ENCODE data around the gene SGCA. TPM values are rescaled to one million over a fixed set of nuclear protein-coding genes. Genes with fewer than 3 reads are reported as not detected.

The SGCA gene
- total and polyA plus RNA-seq, 2 of the 8 experiments (the other 6 are each of a cell fraction or from before 2014, with no cell fraction given), result 0.12 TPM; not detected in 1

GRCh38 chr17:50187394-50187725, 21.6 kb downstream of the SGCA start:
- no peak for FAIRE-seq
- H4K20me1 ChIP-seq (replicated peaks in 1 of 2; ENCODE audit: control insufficient read depth in 1 of 2, insufficient read depth in 2 of 2, low read length in 2 of 2), result peaks cover 1 to 4% of the 10 kb centered on the region in 2 experiments

More at GRCh38 chr17:50187394-50187725, 21.6 kb downstream of the SGCA start:
- Histone ChIP-seq H3K27me3 (replicated peaks in 1 of 4; ENCODE audit: control insufficient read depth in 3 of 4, extremely low read depth in 1 of 4, insufficient read depth in 3 of 4, low read length in 3 of 4) (no peaks in the 10 kb centered on the region), H2BK15ac (ENCODE audit: low read length) (no peak overlapping the region), H3K79me2 (ENCODE audit: control insufficient read depth in 1 of 2, insufficient read depth in 2 of 2, low read length in 2 of 2) (no peaks in the 10 kb centered on the region), H3K4ac (replicated peaks; ENCODE audit: insufficient read length, low read depth, low read length) (no peak overlapping the region), H2AFZ (ENCODE audit: low read length) (no peak overlapping the region), H3K79me1 (ENCODE audit: low read depth, low read length) (no peaks in the 10 kb centered on the region), H4K8ac (ENCODE audit: extremely low read depth, insufficient read depth, low read length) (no peak overlapping the region), H2BK5ac (ENCODE audit: low read depth, low read length) (no peak overlapping the region), H4K5ac (ENCODE audit: insufficient read length, low read depth, low read length) (no peak overlapping the region), H3K36me3 (ENCODE audit: control insufficient read depth in 2 of 4, insufficient read depth in 4 of 4, low read length in 3 of 4) (peaks cover 5 to 59% (median 26%) of the 10 kb centered on the region in 4 experiments; a peak in 6 of 8 replicates), H3K14ac (ENCODE audit: insufficient read length) (no peak overlapping the region), H3K9ac (replicated peaks in 1 of 4; ENCODE audit: extremely low read depth in 1 of 4, low read depth in 3 of 4, low read length in 3 of 4) (no peak overlapping the region), H3K4me1 (replicated peaks in 1 of 4; ENCODE audit: control insufficient read depth in 3 of 4, insufficient read depth in 4 of 4, low read length in 3 of 4) (peaks cover 0 to 18% (median 3%) of the 10 kb centered on the region in 4 experiments; a peak in 4 of 7 replicates), H3K18ac (ENCODE audit: extremely low read depth, low read length) (no peak overlapping the region), H4K91ac (replicated peaks; ENCODE audit: insufficient read length, low read length) (no peak overlapping the region), H2BK120ac (replicated peaks; ENCODE audit: low read depth, low read length) (no peak overlapping the region), H3K4me3 (ENCODE audit: extremely low read depth in 1 of 4, insufficient read depth in 2 of 4, low read depth in 3 of 4, low read length in 4 of 4) (no peak overlapping the region), H3K56ac (replicated peaks; ENCODE audit: insufficient read length, low read depth, low read length) (no peak overlapping the region), H3K23me2 (ENCODE audit: low read depth, low read length) (no peaks in the 10 kb centered on the region), H3K4me2 (ENCODE audit: insufficient read depth in 1 of 2, low read depth in 2 of 2, low read length in 2 of 2) (no peak overlapping the region), H2BK12ac (ENCODE audit: low read depth, low read length) (no peak overlapping the region), H3K27ac (ENCODE audit: low read depth, low read length) (no peak overlapping the region), H3K23ac (ENCODE audit: insufficient read length) (no peak overlapping the region), H2BK20ac (ENCODE audit: low read length) (no peak overlapping the region), H3K9me3 (ENCODE audit: insufficient read depth in 2 of 2, low read depth in 1 of 2, low read length in 1 of 2) (no peaks in the 10 kb centered on the region), H2AK5ac (ENCODE audit: low read depth, low read length) (no peak overlapping the region)
- no peak for DNase-seq (ENCODE audit: low read depth in 1 of 2, low spot score in 2 of 2)
- ChIA-PET CTCF (ENCODE audit: partially characterized antibody) (interaction anchor here (1.0 to 2.8 kb wide), 9 partner anchors 9 to 106 kb away, joined by 3 to 19 read pairs (median 5); partner anchors contain the start of genes COL1A1 and TMEM92), POLR2A (ENCODE audit: partially characterized antibody) (interaction anchor here (0.5 to 1.8 kb wide), 2 partner anchors 10 to 475 kb away, joined by 3 to 5 read pairs; no protein-coding TSS in a partner anchor)
- WGBS, 2 experiments (ENCODE audit: extremely low coverage in 1 of 2, insufficient coverage in 1 of 2, insufficient read length in 1 of 2, insufficient replicate concordance in 2 of 2, low coverage in 1 of 2, low lambda C conversion rate in 2 of 2, missing lambda C conversion rate in 1 of 2), result 87% methylated on average over 4 of the region's 4 CpGs; no CpG with 5 or more reads in 1 of the 2 experiments
- TF ChIP-seq E2F6 (IDR thresholded peaks at IDR 0.05), result no peak
- TF ChIP-seq CHD2 (IDR thresholded peaks at IDR 0.05; ENCODE audit: low read length), result no peak
- no peak for TF ChIP-seq GABPA (IDR thresholded peaks at IDR 0.05; ENCODE audit: borderline replicate concordance, insufficient read depth, low read length)
- TF ChIP-seq SP1 (IDR thresholded peaks at IDR 0.05; ENCODE audit: low read depth, low read length), result no peak
- TF ChIP-seq SUZ12 (IDR thresholded peaks at IDR 0.05; ENCODE audit: low read length), result no peak
- TF ChIP-seq SIRT6 (IDR thresholded peaks at IDR 0.05; ENCODE audit: low read length), result no peak
- no peak for TF ChIP-seq KDM1A (IDR thresholded peaks at IDR 0.05; ENCODE audit: borderline replicate concordance, low read length)
- no peak for TF ChIP-seq SP4 (IDR thresholded peaks at IDR 0.05; ENCODE audit: low read length)
- TF ChIP-seq MAX (IDR thresholded peaks at IDR 0.05), result no peak
- TF ChIP-seq BCL11A (IDR thresholded peaks at IDR 0.05; ENCODE audit: low read depth in 2 of 2, low read length in 2 of 2), result no peak
- no peak for TF ChIP-seq ATF3 (IDR thresholded peaks at IDR 0.05; ENCODE audit: insufficient read depth, low read depth, low read length)
- no peak for TF ChIP-seq SIX5 (IDR thresholded peaks at IDR 0.05; ENCODE audit: low read depth, low read length)
- no peak for TF ChIP-seq JUND (IDR thresholded peaks at IDR 0.05; ENCODE audit: low read length)
